Activated T-helper 2 cell treated with anti-CD3 and anti-CD28 coated beads, Interferon-gamma antibody, Interleukin-2, Interleukin-4, amounts not matched to agents 10 μg/mL and 5 μg/mL and 100 μg/mL, durations not matched to agents 14 hours and 24 hours and 36 hours (primary cell): ENCODE results near the gene ZNF587. TPM values are rescaled to one million over a fixed set of nuclear protein-coding genes. Genes with fewer than 3 reads are reported as not detected.
A peak's percentile ranks its signal among the peaks of the same experiment; 100 is the strongest.
"Not testable (repeated sequence)": the region's sequence is repeated elsewhere in the genome, so short reads cannot be mapped to it uniquely, and the experiment has no call there.

ENCODE experiments used
- DNase-seq: peaks from one replicate; pipeline ENCODE4 v3.0.0; 2021; ENCODE audit warnings: low spot score
- H3K27ac Mint-ChIP-seq: one replicate; pipeline ENCODE4 v1.8.0; 2021; ENCODE audit warnings: mixed read lengths
- H3K27me3 Mint-ChIP-seq: one replicate; pipeline ENCODE4 v1.8.0; 2021; ENCODE audit warnings: low read depth, mixed read lengths
- H3K36me3 Mint-ChIP-seq: one replicate; pipeline ENCODE4 v1.8.0; 2021; ENCODE audit warnings: low read depth, mixed read lengths
- H3K4me1 Mint-ChIP-seq: one replicate; pipeline ENCODE4 v1.8.0; 2021; ENCODE audit warnings: low read depth, mixed read lengths
- H3K4me3 Mint-ChIP-seq: one replicate; pipeline ENCODE4 v1.8.0; 2021; ENCODE audit warnings: low read depth, mild to moderate bottlenecking, moderate library complexity, mixed read lengths
- H3K9me3 Mint-ChIP-seq: one replicate; pipeline ENCODE4 v1.8.0; 2021; ENCODE audit warnings: mixed read lengths
- intact Hi-C: fragments of 100-400 bp; cut with micrococcal nuclease; formaldehyde crosslinking; loops from one replicate; pipeline ENCODE4 v1.15.1; 2023
- total RNA-seq: library from RNA; stranded (reverse); gene quantifications from 2 replicates; pipeline ENCODE4 v1.2.3, GENCODE V29; 2022

Gene ZNF587
- total RNA-seq, 1 donor from 2014 or later, result 29.7 TPM

DNA sequence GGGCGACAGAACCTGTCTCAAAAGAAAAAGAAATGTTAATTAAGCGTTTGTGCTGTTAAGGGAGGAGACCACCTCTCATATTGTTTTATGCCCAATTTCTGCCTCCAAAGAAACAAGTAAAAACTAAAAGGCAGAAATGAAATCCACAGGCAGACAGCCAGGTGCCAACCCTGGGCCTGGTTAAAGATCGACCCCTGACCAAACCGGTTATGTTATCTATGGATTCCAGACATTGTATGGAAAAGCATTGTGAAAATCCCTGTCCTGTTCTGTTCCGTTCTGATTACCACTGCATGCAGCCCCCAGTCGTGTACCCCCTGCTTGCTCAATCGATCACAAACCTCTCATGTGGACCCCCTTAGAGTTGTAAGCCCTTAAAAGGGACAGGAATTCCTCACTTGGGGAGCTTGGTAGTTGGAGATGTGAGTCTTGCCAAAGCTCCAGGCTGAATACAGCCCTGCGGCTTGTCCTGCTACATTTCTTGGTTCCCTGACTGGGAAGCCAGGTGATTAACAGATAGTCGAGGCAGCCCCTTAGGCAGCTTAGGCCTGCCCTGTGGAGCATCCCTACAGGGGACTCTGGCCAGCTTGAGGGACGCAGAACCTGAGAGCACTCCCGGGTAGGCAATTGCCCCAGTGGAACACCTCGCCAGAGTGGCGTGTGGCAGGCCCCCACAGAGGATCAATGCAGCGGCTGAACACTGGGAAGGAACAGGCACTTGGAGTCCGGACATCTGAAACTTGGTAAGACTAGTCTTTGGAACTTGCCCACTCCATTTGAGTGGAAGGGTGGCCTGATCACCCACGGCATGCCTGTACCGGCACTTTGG, 34.2 kb upstream of the ZNF587 start:
- no peaks in the 10 kb centered on the region for H3K27me3 Mint-ChIP-seq
- no peaks in the 10 kb centered on the region for H3K9me3 Mint-ChIP-seq
- DNase-seq, result no peak
- peak overlapping the region; percentile 89 for H3K4me3 Mint-ChIP-seq
- intact Hi-C loops, result loop anchor here (2.0 to 10.0 kb wide), 2 partner anchors 47 to 241 kb away; partner anchors contain the start of genes ZNF416 and ZNF586
- H3K4me1 Mint-ChIP-seq, result peaks cover 40% of the 10 kb centered on the region
- H3K27ac Mint-ChIP-seq, result peak overlapping the region; percentile 84
- H3K36me3 Mint-ChIP-seq, result peaks cover 38% of the 10 kb centered on the region

DNA sequence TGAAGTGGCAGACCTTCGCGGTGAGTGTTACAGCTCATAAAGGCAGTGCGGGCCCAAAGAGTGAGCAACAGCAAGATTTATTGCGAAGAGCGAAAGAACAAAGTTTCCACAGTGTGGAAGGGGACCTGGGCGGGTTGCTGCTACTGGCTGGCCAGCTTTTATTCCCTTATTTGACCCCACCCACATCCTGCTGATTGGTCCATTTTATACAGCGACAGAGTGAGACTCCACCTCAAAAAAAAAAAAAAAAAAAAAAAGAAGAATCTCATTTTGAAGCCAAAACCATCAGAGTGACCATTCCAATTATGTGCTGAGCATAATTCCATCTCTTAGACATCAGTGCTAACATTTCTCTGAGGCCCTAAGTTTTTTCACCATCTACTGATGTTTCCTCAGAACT, 33.0 kb upstream of the ZNF587 start:
- no peaks in the 10 kb centered on the region for H3K9me3 Mint-ChIP-seq
- peaks cover 41% of the 10 kb centered on the region for H3K36me3 Mint-ChIP-seq
- peaks cover 46% of the 10 kb centered on the region for H3K4me1 Mint-ChIP-seq
- intact Hi-C loops, result loop anchor here (10.0 kb wide), 1 partner anchor 242 kb away; the partner anchor contains the start of gene ZNF416
- H3K27me3 Mint-ChIP-seq, result no peaks in the 10 kb centered on the region
- no peak overlapping the region for H3K4me3 Mint-ChIP-seq
- H3K27ac Mint-ChIP-seq, result no peak overlapping the region
- no peak for DNase-seq

- DNase-seq, result no peak
Observed at GRCh38 chr19:57817976-57818375, 31.7 kb upstream of the ZNF587 start.

DNA sequence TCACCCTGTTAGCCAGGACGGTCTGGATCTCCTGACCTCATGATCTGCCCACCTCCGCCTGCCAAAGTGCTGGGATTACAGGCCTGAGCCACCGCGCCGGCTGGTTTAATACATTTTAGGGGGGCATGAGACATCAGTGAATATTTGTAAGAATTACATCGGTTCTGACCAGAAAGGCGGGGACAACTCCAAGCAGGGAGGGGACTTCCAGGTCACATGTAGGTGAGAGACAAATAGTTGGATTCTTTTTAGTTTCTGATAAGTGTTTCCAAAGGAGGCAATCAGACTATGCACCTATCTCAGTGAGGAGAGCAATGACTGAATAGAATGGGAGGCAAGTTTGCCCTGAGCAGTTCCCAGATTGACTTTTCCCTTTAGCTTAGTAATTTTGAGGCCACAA, 31.3 kb upstream of the ZNF587 start:
- no peak for DNase-seq
- peak overlapping the region; percentile 52 for H3K27ac Mint-ChIP-seq
- H3K27me3 Mint-ChIP-seq, result no peaks in the 10 kb centered on the region
- H3K4me3 Mint-ChIP-seq, result peak overlapping the region; percentile 66
- peaks cover 47% of the 10 kb centered on the region for H3K36me3 Mint-ChIP-seq
- H3K9me3 Mint-ChIP-seq, result no peaks in the 10 kb centered on the region
- H3K4me1 Mint-ChIP-seq, result peaks cover 41% of the 10 kb centered on the region
- intact Hi-C loops, result loop anchor here (10.0 kb wide), 1 partner anchor 244 kb away; the partner anchor contains the start of gene ZNF416

More at GRCh38 chr19:57817976-57818375, 31.7 kb upstream of the ZNF587 start:
- Mint-ChIP-seq H3K27me3 (no peaks in the 10 kb centered on the region), H3K9me3 (no peaks in the 10 kb centered on the region), H3K27ac (peak overlapping the region; percentile 52), H3K36me3 (peaks cover 47% of the 10 kb centered on the region), H3K4me3 (no peak overlapping the region), H3K4me1 (peaks cover 43% of the 10 kb centered on the region)
- intact Hi-C loops, result loop anchor here (10.0 kb wide), 1 partner anchor 243 kb away; the partner anchor contains the start of gene ZNF416

- intact Hi-C loops, result loop anchor here (10.0 kb wide), 1 partner anchor 245 kb away; the partner anchor contains the start of gene ZNF416
- Mint-ChIP-seq H3K27me3 (no peaks in the 10 kb centered on the region), H3K27ac (peak overlapping the region; percentile 99), H3K9me3 (no peaks in the 10 kb centered on the region), H3K4me1 (peaks cover 39% of the 10 kb centered on the region), H3K4me3 (peak overlapping the region; percentile 95), H3K36me3 (peaks cover 53% of the 10 kb centered on the region)
- DNase-seq, result peak; percentile 80
Observed at GRCh38 chr19:57819475-57820148, 30.0 kb upstream of the ZNF587 start.

DNA sequence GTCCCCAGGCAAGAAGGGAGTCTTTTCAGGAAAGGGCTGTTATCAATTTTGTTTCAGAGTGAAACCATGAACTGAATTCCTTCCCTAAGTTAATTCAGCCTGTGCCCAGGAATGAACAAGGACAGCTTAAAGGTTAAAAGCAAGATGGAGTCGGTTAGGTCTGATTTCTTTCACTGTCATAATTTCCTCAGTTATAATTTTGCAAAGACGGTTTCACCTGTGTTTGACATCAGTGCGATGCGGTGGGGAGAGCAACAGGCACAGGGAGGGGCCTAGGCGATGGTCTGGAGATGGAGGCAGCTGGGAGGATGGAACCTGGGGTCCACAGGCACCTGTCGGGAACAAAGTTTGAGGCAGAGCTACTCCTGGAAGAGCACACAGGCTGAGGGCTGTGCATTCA, 29.1 kb upstream of the ZNF587 start:
- DNase-seq, result no peak
- Mint-ChIP-seq H3K27me3 (no peaks in the 10 kb centered on the region), H3K36me3 (peaks cover 55% of the 10 kb centered on the region), H3K9me3 (no peaks in the 10 kb centered on the region), H3K4me3 (peak overlapping the region; percentile 95), H3K27ac (peak overlapping the region; percentile 99), H3K4me1 (peaks cover 32% of the 10 kb centered on the region)
- intact Hi-C loops, result no loop called here

DNA sequence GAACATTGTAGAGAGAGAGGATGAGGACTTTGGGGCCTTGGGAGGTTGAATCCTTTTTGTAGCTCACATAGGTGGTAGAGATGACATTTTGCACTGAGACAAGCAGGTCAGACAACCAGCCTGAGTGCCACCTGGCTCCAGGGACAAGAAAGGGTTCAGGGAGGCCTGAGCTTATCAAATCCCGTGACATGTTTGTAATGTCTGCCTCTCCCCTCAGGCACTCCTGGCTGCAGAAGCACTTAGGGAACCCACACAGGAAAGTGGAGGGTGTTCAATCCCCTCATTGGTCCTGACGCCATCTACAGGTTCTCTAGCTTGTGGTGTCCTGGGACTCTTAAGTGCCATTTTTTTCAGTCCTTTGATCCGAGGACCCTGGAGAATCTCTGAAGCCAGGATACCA, 28.6 kb upstream of the ZNF587 start:
- intact Hi-C loops, H3K27ac Mint-ChIP-seq, H3K9me3 Mint-ChIP-seq, DNase-seq, H3K27me3 Mint-ChIP-seq: not testable (repeated sequence)
- peak overlapping the region; percentile 95 for H3K4me3 Mint-ChIP-seq
- H3K4me1 Mint-ChIP-seq, result peaks cover 31% of the 10 kb centered on the region
- peaks cover 60% of the 10 kb centered on the region for H3K36me3 Mint-ChIP-seq

GRCh38 chr19:57821501-57821900, 28.2 kb upstream of the ZNF587 start:
- H3K4me3 Mint-ChIP-seq, H3K27me3 Mint-ChIP-seq, H3K27ac Mint-ChIP-seq, intact Hi-C loops, H3K9me3 Mint-ChIP-seq, DNase-seq: not testable (repeated sequence)
- H3K36me3 Mint-ChIP-seq, result peaks cover 64% of the 10 kb centered on the region
- H3K4me1 Mint-ChIP-seq, result peaks cover 31% of the 10 kb centered on the region

DNA sequence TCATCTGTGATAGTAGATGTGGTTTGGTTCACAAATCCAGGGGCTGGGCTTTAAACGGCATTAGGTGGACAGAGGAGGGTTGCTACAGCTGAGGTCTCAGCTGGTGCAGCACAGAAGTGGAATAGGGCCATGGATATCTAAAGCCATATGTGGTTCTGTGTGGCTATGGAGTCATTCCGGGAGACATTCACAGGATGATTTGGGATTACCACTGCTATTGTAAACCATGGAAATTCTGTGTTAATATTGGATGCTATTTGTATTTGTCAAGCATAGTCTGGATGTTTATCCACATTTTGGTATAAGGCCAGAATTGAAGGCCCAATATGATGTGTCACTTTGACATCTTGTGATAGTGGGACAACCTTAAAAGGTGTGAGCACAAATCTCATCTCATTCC, 26.5 kb upstream of the ZNF587 start:
- H3K27ac Mint-ChIP-seq, DNase-seq, H3K27me3 Mint-ChIP-seq, intact Hi-C loops, H3K9me3 Mint-ChIP-seq, H3K4me3 Mint-ChIP-seq: not testable (repeated sequence)
- H3K36me3 Mint-ChIP-seq, result peaks cover 74% of the 10 kb centered on the region
- peaks cover 31% of the 10 kb centered on the region for H3K4me1 Mint-ChIP-seq

GRCh38 chr19:57823608-57824007, 26.1 kb upstream of the ZNF587 start:
- DNase-seq, H3K9me3 Mint-ChIP-seq, H3K4me3 Mint-ChIP-seq, intact Hi-C loops, H3K27ac Mint-ChIP-seq, H3K27me3 Mint-ChIP-seq: not testable (repeated sequence)
- H3K36me3 Mint-ChIP-seq, result peaks cover 74% of the 10 kb centered on the region
- H3K4me1 Mint-ChIP-seq, result peaks cover 28% of the 10 kb centered on the region

DNA sequence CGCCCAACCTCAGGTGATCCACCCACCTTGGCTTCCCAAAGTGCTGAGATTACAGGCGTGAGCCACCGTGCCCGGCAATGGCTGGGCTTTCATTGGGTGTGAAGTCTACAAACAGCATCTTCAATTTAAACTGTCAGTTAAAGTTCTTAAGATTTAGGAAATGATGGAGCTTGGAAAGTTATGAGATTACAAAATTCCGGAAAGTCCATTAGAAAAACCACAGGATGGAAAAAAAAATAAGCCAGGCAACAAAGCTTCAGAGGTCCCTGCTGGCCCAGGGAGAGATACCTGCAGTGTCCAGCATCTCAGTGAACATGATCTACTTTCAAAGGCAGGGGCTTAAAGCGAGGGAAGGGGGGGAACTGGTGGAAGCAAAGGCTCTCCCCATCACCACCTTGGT, 24.1 kb upstream of the ZNF587 start:
- Mint-ChIP-seq H3K9me3 (peaks cover 3% of the 10 kb centered on the region), H3K27me3 (no peaks in the 10 kb centered on the region), H3K36me3 (peaks cover 83% of the 10 kb centered on the region), H3K27ac (no peak overlapping the region), H3K4me3 (no peak overlapping the region), H3K4me1 (peaks cover 23% of the 10 kb centered on the region)
- intact Hi-C loops, result no loop called here
- no peak for DNase-seq

DNA sequence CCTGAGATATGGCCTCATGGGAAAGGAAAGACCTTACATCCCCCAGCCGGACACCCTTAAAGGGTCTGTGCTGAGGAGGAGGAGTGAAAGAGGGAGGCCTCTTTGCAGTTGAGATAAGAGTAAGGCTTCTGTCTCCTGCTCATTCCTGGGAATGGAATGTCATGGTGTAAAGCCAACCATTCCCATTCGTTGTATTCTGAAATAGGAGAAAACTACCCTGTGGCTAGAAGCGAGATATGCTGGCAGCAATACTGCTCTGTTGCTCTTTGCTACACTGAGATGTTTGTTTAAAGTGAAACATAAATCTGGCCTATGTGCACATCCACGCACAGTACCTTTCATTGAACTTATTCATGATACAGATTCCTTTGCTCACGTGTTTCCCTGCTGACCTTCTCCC, 20.3 kb upstream of the ZNF587 start:
- DNase-seq, result no peak
- peaks cover 5% of the 10 kb centered on the region for H3K4me1 Mint-ChIP-seq
- intact Hi-C loops, result no loop called here
- H3K36me3 Mint-ChIP-seq, result peaks cover 63% of the 10 kb centered on the region
- H3K9me3 Mint-ChIP-seq, result peaks cover 3% of the 10 kb centered on the region
- H3K27me3 Mint-ChIP-seq, result no peaks in the 10 kb centered on the region
- no peak overlapping the region for H3K27ac Mint-ChIP-seq
- no peak overlapping the region for H3K4me3 Mint-ChIP-seq
